Suprapubic skin (tissue), 4 donors: ENCODE measurements around the gene SMG6. TPM values are rescaled to one million over a fixed set of nuclear protein-coding genes. Genes with fewer than 3 reads are reported as not detected.

Experiments
- DNase-seq, 2 donors: peaks; one replicate each; pipeline ENCODE4 v3.0.0-alpha.2; 2019; ENCODE audit warnings: low spot score in 2 of 2
- H3K27ac ChIP-seq: fragments of 200-600 bp; sonication (generic); one replicate; pipeline ENCODE4 v1.5.1; 2019
- H3K27me3 ChIP-seq: fragments of 200-600 bp; sonication (generic); one replicate; pipeline ENCODE4 v1.5.1; 2019
- H3K36me3 ChIP-seq: fragments of 200-600 bp; sonication (generic); one replicate; pipeline ENCODE4 v1.5.1; 2019
- H3K4me1 ChIP-seq: fragments of 200-600 bp; sonication (generic); one replicate; pipeline ENCODE4 v1.5.1; 2019
- H3K4me3 ChIP-seq: fragments of 200-600 bp; sonication (generic); one replicate; pipeline ENCODE4 v1.5.1; 2019; ENCODE audit warnings: mild to moderate bottlenecking
- H3K9me3 ChIP-seq: fragments of 200-600 bp; sonication (generic); one replicate; pipeline ENCODE4 v1.5.1; 2019
- CTCF ChIP-seq, 2 donors: fragments of 200-600 bp in 1 of 2; fragments of 450-650 bp in 1 of 2; sonication (generic) in 1 of 2; IDR thresholded peaks; one replicate each; pipeline ENCODE4 v1.5.1; 2016 to 2019; ENCODE audit warnings: antibody characterized with exemption in 2 of 2, mild to moderate bottlenecking in 1 of 2, moderate library complexity in 1 of 2
- EP300 ChIP-seq: sonication (generic); formaldehyde crosslinking; IDR thresholded peaks from one replicate; pipeline ENCODE4 v1.6.1; 2017; ENCODE audit warnings: antibody characterized with exemption
- POLR2A ChIP-seq, 2 donors: fragments of 450-650 bp; IDR thresholded peaks; one replicate each; pipeline ENCODE4 v1.6.1; 2017; ENCODE audit warnings: antibody characterized with exemption in 2 of 2, mild to moderate bottlenecking in 2 of 2, moderate library complexity in 2 of 2
- POLR2AphosphoS5 ChIP-seq, 3 donors: sonication (generic); formaldehyde crosslinking; IDR thresholded peaks; one replicate each; pipeline ENCODE4 v1.6.1; 2017; ENCODE audit warnings: antibody characterized with exemption in 3 of 3
- WGBS: methylation state at CpG from one replicate; pipeline ENCODE4 v1.1.5; 2018; 5-methylcytosine and 5-hydroxymethylcytosine counted together
- total RNA-seq, 4 donors: library from RNA; depleted of rRNA; stranded (reverse); fragments of >200 nt; gene quantifications; one replicate each; pipeline ENCODE4 v1.1.0, GENCODE V29; 2016

Gene SMG6
- total RNA-seq, 4 donors from 2014 or later: 29.6 to 58.6 (median 45.5) TPM

DNA sequence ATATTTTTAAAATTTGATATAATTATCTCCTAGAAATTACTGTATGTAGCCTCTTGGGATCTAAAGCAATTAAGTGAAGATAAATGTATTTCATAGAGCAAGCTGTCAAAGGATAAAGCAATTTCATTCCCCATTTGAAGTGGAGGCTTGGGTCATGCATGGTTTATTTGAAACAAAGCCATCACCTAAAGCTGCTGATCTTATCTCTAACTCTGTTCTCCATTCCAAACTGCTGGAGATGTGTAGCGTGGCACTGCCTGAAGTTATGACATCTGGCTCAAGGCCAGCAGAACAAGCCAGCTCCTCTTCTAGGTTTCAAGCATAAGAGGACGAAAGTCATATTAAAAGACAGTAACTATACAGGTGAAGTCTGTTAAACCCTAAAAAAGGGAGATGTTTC lies 164.8 kb downstream of the SMG6 start:
- H3K27ac ChIP-seq: peak overlapping the region; percentile 8
- H3K27me3 ChIP-seq: no peaks in the 10 kb centered on the region
- peaks cover 43% of the 10 kb centered on the region for H3K4me1 ChIP-seq
- no peak overlapping the region for H3K4me3 ChIP-seq
- DNase-seq: no peak
- H3K36me3 ChIP-seq: no peaks in the 10 kb centered on the region
- 36% methylated on average over 2 of the region's 2 CpGs for WGBS
- no peaks in the 10 kb centered on the region for H3K9me3 ChIP-seq
- TF ChIP-seq POLR2A (IDR thresholded peaks at IDR 0.05) (no peak), CTCF (IDR thresholded peaks at IDR 0.05) (no peak), EP300 (no peak), POLR2AphosphoS5 (IDR thresholded peaks at IDR 0.05) (no peak)

GRCh38 chr17:2138318-2138717 lies 165.3 kb downstream of the SMG6 start:
- TF ChIP-seq EP300: no peak
- no peak for TF ChIP-seq POLR2AphosphoS5 (IDR thresholded peaks at IDR 0.05)
- TF ChIP-seq CTCF (IDR thresholded peaks at IDR 0.05): no peak
- no peak for TF ChIP-seq POLR2A (IDR thresholded peaks at IDR 0.05)
- 38% methylated on average over 1 of the region's 1 CpG for WGBS
- Histone ChIP-seq H3K9me3 (no peaks in the 10 kb centered on the region), H3K27me3 (no peaks in the 10 kb centered on the region), H3K4me1 (peaks cover 43% of the 10 kb centered on the region), H3K27ac (peak overlapping the region; percentile 8), H3K4me3 (no peak overlapping the region), H3K36me3 (no peaks in the 10 kb centered on the region)
- no peak for DNase-seq

DNA sequence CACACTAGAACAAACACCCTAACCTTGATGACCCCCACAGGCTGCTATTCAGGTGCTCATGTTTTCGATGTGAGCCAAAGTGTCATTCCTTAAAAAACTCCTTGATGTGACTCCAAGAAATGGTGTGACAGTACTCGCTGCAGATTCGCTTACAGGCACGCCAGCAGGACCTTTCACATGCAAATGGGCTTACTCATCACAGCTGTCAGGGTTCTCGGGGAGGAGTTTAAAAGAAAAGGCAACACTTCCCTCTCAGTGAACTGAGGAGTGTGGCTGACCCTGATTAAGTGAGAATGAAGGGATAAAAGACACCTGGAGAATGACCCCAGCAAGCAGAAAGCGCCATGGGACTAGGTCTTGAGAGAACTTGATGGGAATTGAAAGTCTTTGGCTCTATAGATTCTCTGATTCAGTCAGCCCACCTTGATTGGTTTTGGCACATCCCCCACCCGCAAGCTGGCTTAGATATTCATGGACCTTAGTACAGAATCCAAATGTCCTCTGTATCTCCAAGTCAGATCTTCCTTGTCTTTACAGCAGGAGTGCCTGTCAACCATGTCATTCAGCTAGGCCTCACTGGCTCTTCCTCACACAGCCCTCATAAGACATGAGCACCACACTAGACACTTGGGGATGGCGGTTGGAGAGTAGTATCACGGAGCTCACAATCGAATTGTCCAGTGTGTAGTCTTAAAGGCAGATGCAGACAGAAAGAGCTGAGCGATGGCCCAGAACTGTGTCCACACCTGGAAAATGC lies 166.1 kb downstream of the SMG6 start:
- peaks cover 3% of the 10 kb centered on the region for H3K36me3 ChIP-seq
- no peak overlapping the region for H3K27ac ChIP-seq
- TF ChIP-seq CTCF (IDR thresholded peaks at IDR 0.05) (no peak), POLR2A (IDR thresholded peaks at IDR 0.05) (no peak), POLR2AphosphoS5 (IDR thresholded peaks at IDR 0.05) (no peak), EP300 (no peak)
- no peaks in the 10 kb centered on the region for H3K27me3 ChIP-seq
- WGBS: 64% methylated on average over 11 of the region's 11 CpGs
- no peak for DNase-seq
- no peak overlapping the region for H3K4me3 ChIP-seq
- peaks cover 43% of the 10 kb centered on the region for H3K4me1 ChIP-seq
- H3K9me3 ChIP-seq: no peaks in the 10 kb centered on the region

DNA sequence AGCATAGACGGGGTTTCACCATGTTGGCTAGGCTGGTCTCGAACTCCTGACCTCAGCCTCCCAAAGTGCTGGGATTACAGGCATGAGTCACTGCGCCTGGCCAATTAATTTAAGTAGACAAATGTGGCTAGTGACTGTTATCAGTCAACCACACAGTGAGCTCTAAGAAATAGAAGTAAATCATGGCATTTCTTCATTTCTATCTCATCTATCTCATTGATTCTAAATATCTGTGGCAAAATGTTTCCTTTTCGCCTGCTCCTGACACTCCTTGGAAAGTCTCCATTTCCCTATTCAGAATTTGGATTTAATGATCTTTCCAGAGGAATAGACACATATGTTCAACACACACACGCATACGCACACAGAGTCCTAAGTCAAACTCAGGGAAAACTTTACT lies 167.3 kb downstream of the SMG6 start:
- WGBS: 90% methylated on average over 6 of the region's 6 CpGs
- H3K4me3 ChIP-seq: no peak overlapping the region
- no peaks in the 10 kb centered on the region for H3K27me3 ChIP-seq
- H3K36me3 ChIP-seq: peaks cover 7% of the 10 kb centered on the region
- H3K27ac ChIP-seq: no peak overlapping the region
- H3K4me1 ChIP-seq: peaks cover 49% of the 10 kb centered on the region
- H3K9me3 ChIP-seq: no peaks in the 10 kb centered on the region
- no peak for TF ChIP-seq POLR2A (IDR thresholded peaks at IDR 0.05)
- TF ChIP-seq POLR2AphosphoS5 (IDR thresholded peaks at IDR 0.05): no peak
- no peak for TF ChIP-seq CTCF (IDR thresholded peaks at IDR 0.05)
- TF ChIP-seq EP300: no peak
- DNase-seq: no peak

GRCh38 chr17:2128011-2128410 lies 175.6 kb downstream of the SMG6 start:
- no peaks in the 10 kb centered on the region for H3K9me3 ChIP-seq
- no peak overlapping the region for H3K27ac ChIP-seq
- TF ChIP-seq EP300: no peak
- H3K4me3 ChIP-seq: no peak overlapping the region
- no peak for DNase-seq
- H3K36me3 ChIP-seq: peaks cover 12% of the 10 kb centered on the region
- 93% methylated on average over 15 of the region's 15 CpGs for WGBS
- H3K27me3 ChIP-seq: no peaks in the 10 kb centered on the region
- peaks cover 29% of the 10 kb centered on the region for H3K4me1 ChIP-seq
